ENCODE data around the gene SEPTIN10. TPM values are rescaled to one million over a fixed set of nuclear protein-coding genes. Genes with fewer than 3 reads are reported as not detected.

SEPTIN10 gene
- total RNA-seq, 1 experiment from 2014 or later: 105 TPM

DNA sequence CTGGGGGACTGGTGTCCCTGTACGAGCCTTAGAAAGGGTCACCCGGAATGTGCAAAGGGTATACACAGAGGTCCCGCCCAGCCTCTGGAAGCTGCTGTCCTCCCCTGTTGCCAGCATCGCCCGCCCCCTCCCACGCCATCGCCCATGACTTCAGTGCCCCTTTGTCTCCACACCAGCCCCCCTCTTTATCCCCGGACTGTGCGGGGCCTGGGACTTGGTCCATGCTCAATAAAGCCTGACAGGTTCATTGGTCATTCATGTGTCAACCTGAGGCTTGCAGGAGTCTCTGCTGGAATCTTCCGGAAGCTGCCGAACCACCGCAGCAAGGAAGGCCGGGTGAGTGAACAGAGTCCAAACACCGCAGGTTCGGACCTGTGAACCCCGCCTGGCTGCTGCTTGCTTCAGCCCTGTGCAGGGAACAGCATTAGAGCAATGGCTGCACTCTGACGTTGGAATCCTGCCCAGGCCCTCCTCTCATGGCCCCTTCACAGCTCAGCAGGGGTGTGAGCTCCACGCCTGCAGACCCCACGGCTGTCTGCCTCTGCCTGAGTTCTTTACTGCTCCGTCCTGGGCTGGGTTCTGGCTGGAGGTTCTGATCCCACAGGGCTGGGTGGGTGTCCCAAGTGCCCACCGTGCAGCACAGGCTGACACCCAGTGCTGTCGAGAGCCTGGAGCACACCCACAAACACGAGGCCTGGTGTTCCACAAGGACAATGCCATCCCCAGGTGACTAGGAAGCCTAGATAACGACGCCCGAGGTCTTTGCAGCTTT, 96.5 kb downstream of the SEPTIN10 start:
- intact Hi-C loops (cut with micrococcal nuclease): loop anchor here (10.0 kb wide), 1 partner anchor 253 kb away; no protein-coding TSS in a partner anchor
- no TSS peak for BruUV-seq (replicated peaks)
- TF ChIP-seq, protein P1, sequence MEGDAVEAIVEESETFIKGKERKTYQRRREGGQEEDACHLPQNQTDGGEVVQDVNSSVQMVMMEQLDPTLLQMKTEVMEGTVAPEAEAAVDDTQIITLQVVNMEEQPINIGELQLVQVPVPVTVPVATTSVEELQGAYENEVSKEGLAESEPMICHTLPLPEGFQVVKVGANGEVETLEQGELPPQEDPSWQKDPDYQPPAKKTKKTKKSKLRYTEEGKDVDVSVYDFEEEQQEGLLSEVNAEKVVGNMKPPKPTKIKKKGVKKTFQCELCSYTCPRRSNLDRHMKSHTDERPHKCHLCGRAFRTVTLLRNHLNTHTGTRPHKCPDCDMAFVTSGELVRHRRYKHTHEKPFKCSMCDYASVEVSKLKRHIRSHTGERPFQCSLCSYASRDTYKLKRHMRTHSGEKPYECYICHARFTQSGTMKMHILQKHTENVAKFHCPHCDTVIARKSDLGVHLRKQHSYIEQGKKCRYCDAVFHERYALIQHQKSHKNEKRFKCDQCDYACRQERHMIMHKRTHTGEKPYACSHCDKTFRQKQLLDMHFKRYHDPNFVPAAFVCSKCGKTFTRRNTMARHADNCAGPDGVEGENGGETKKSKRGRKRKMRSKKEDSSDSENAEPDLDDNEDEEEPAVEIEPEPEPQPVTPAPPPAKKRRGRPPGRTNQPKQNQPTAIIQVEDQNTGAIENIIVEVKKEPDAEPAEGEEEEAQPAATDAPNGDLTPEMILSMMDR (IDR thresholded peaks at IDR 0.05; ENCODE audit: unreplicated experiment): no peak
- DNase-seq (ENCODE audit: unreplicated experiment): no peak
- Mint-ChIP-seq H3K36me3 (ENCODE audit: insufficient read depth, unreplicated experiment) (no peaks in the 10 kb centered on the region), H3K27ac (ENCODE audit: low read depth, unreplicated experiment) (no peak overlapping the region), H3K27me3 (ENCODE audit: insufficient read depth, unreplicated experiment) (no peaks in the 10 kb centered on the region), H3K9me3 (ENCODE audit: unreplicated experiment) (no peaks in the 10 kb centered on the region), H3K4me3 (ENCODE audit: unreplicated experiment) (no peak overlapping the region), H3K4me1 (ENCODE audit: insufficient read depth, unreplicated experiment) (peaks cover 17% of the 10 kb centered on the region)
- CTCF ChIA-PET: interaction anchor here (0.6 to 2.0 kb wide), 7 partner anchors 10 to 389 kb away, joined by 3 to 6 read pairs (median 4); no protein-coding TSS in a partner anchor
- POLR2A ChIA-PET: no interaction called here

DNA sequence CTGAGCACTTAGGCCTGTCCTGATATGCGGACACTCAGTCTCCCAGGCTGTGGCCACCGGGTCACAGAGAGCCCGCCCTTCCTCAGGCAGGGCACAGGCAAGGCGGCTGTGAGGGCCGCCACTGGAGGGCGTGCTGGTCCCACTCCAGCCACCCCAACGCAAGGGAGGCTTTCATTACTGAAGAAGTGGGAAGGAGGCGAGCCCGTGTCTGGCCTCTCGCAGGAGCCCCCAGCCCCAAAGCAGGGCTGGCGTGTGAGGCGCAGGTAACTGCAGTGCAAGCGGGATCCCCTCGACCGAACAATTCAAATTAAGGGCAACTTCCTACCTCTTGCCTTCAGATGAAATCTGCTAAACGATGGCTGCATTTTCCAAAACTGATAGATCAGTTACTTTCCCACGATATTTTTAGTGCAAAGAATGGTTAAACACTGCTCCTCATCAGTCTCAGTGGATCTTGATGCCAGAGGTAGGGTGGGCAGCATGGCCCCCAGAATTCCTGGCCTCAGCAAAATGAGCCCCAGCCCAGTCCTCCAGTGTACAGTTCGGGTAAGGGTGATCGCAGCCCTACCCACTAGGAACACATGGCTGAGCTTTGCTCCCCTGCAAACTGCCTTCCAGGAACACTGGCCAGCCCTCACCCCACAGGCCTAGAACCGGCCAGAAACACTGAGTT, 97.2 kb downstream of the SEPTIN10 start:
- TF ChIP-seq, protein P1 (IDR thresholded peaks at IDR 0.05; ENCODE audit: unreplicated experiment): peak; percentile 83
- H3K4me3 Mint-ChIP-seq (ENCODE audit: unreplicated experiment): no peak overlapping the region
- no peaks in the 10 kb centered on the region for H3K9me3 Mint-ChIP-seq (ENCODE audit: unreplicated experiment)
- peak; percentile 72 for DNase-seq (ENCODE audit: unreplicated experiment)
- CTCF ChIA-PET: interaction anchor here (0.6 to 2.0 kb wide), 7 partner anchors 9 to 388 kb away, joined by 3 to 5 read pairs (median 3); no protein-coding TSS in a partner anchor
- POLR2A ChIA-PET: no interaction called here
- intact Hi-C loops (cut with micrococcal nuclease): loop anchor here (1.0 to 10.0 kb wide), 3 partner anchors 30 to 252 kb away; no protein-coding TSS in a partner anchor
- no peaks in the 10 kb centered on the region for H3K27me3 Mint-ChIP-seq (ENCODE audit: insufficient read depth, unreplicated experiment)
- no TSS peak for BruUV-seq (replicated peaks)
- no peaks in the 10 kb centered on the region for H3K36me3 Mint-ChIP-seq (ENCODE audit: insufficient read depth, unreplicated experiment)
- H3K4me1 Mint-ChIP-seq (ENCODE audit: insufficient read depth, unreplicated experiment): peaks cover 17% of the 10 kb centered on the region
- no peak overlapping the region for H3K27ac Mint-ChIP-seq (ENCODE audit: low read depth, unreplicated experiment)

DNA sequence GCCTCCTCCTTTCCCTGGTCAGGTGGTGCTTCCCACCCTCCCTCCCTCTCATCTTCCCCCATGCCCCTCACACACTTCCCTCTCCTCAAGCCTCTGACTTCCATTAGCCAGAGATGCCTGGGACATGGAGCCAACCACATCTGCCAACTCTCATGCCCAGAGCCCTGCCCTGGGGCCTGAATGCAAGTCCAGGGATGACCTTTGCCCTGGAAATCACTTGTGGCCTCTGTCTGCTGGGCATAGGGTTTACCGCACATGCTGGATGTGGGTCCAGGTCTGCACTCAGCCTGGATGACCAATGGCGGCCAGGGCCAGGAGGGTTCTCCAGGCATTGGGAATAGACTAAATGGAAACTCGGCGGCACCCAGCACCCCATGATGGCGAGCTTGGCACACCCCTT, 98.9 kb downstream of the SEPTIN10 start:
- intact Hi-C loops (cut with micrococcal nuclease): loop anchor here (10.0 kb wide), 1 partner anchor 250 kb away; no protein-coding TSS in a partner anchor
- H3K27me3 Mint-ChIP-seq (ENCODE audit: insufficient read depth, unreplicated experiment): no peaks in the 10 kb centered on the region
- TF ChIP-seq, protein P1 (IDR thresholded peaks at IDR 0.05; ENCODE audit: unreplicated experiment): no peak
- DNase-seq (ENCODE audit: unreplicated experiment): no peak
- H3K4me3 Mint-ChIP-seq (ENCODE audit: unreplicated experiment): no peak overlapping the region
- no peaks in the 10 kb centered on the region for H3K9me3 Mint-ChIP-seq (ENCODE audit: unreplicated experiment)
- no peaks in the 10 kb centered on the region for H3K36me3 Mint-ChIP-seq (ENCODE audit: insufficient read depth, unreplicated experiment)
- H3K27ac Mint-ChIP-seq (ENCODE audit: low read depth, unreplicated experiment): peak overlapping the region; percentile 75
- BruUV-seq (replicated peaks): no TSS peak
- H3K4me1 Mint-ChIP-seq (ENCODE audit: insufficient read depth, unreplicated experiment): peaks cover 17% of the 10 kb centered on the region
- ChIA-PET POLR2A (interaction anchor here (1.9 kb wide), 1 partner anchor 386 kb away, joined by 5 read pairs; the partner anchor contains the start of gene SH3RF3), CTCF (interaction anchor here (0.6 to 1.5 kb wide), 3 partner anchors 14 to 387 kb away, joined by 4 to 10 read pairs (median 5); no protein-coding TSS in a partner anchor)
